SU-DHL-6 (cell line): ENCODE measurements around the gene C6orf163.

ENCODE experiments used
- H2AFZ ChIP-seq: fragments of 200-600 bp; sonication (generic); 2 replicates; pipeline ENCODE4 v1.6.1; 2014; ENCODE audit warnings: low read depth, mild to moderate bottlenecking, moderate library complexity, mixed read lengths, antibody characterized with exemption, low read length; ENCODE audit not compliant: severe bottlenecking
- H3F3A ChIP-seq: fragments of 200-600 bp; shearing (Covaris generic); 2 replicates; pipeline ENCODE4 v1.6.0; 2016; ENCODE audit warnings: antibody characterized with exemption, mild to moderate bottlenecking; ENCODE audit not compliant: insufficient read depth
- H3K27ac ChIP-seq: fragments of 200-600 bp; sonication (generic); 2 replicates; pipeline ENCODE4 v1.5.1; 2016; ENCODE audit warnings: low read depth, mild to moderate bottlenecking, low read length, moderate library complexity, mixed read lengths
- H3K27me3 ChIP-seq: fragments of 200-600 bp; sonication (generic), shearing (Covaris generic); 2 replicates; pipeline ENCODE4 v1.6.0; 2014; ENCODE audit warnings: mild to moderate bottlenecking, low read length
- H3K36me3 ChIP-seq: fragments of 200-600 bp; sonication (generic); 2 replicates; pipeline ENCODE4 v1.6.1; 2014; ENCODE audit warnings: mild to moderate bottlenecking, low read length, mixed read lengths
- H3K4me2 ChIP-seq: fragments of 300-600, 200-600 bp; shearing (Covaris generic), sonication (generic); 2 replicates; pipeline ENCODE4 v1.6.0; 2014; ENCODE audit warnings: low read length, low read depth, mild to moderate bottlenecking; ENCODE audit not compliant: poor library complexity, severe bottlenecking
- H3K4me3 ChIP-seq: fragments of 200-600 bp; sonication (generic); 2 replicates; pipeline ENCODE4 v1.5.1; 2014; ENCODE audit warnings: antibody characterized with exemption, low read length, mild to moderate bottlenecking, mixed read lengths; ENCODE audit not compliant: insufficient read depth, poor library complexity, severe bottlenecking
- H3K79me2 ChIP-seq: fragments of 200-600 bp; sonication (generic); 2 replicates; pipeline ENCODE4 v1.6.1; 2014; ENCODE audit warnings: mild to moderate bottlenecking, low read length, moderate library complexity; ENCODE audit not compliant: insufficient read depth
- H3K9ac ChIP-seq: fragments of 200-600 bp; sonication (generic); 2 replicates; pipeline ENCODE4 v1.7.0; 2014; ENCODE audit warnings: mild to moderate bottlenecking, low read length
- H3K9me2 ChIP-seq: fragments of 200-600 bp; sonication (generic); replicated peaks from 2 replicates; pipeline ENCODE4 v1.6.1; 2014; ENCODE audit warnings: low read length; ENCODE audit not compliant: insufficient read depth
- H3K9me3 ChIP-seq: fragments of 200-600 bp; sonication (generic); 2 replicates; pipeline ENCODE4 v1.6.1; 2014; ENCODE audit warnings: low read length, mixed read lengths; ENCODE audit not compliant: insufficient read depth
- H4K20me1 ChIP-seq: fragments of 200-600 bp; sonication (generic); 2 replicates; pipeline ENCODE4 v1.6.1; 2014; ENCODE audit warnings: low read depth, mild to moderate bottlenecking, antibody characterized with exemption, low read length, moderate library complexity, mixed read lengths
- CTCF ChIP-seq: fragments of 200-600 bp; sonication (generic); IDR thresholded peaks from one replicate; pipeline ENCODE4 v1.5.1; 2017; ENCODE audit warnings: antibody characterized with exemption, mild to moderate bottlenecking, low read length, moderate library complexity; ENCODE audit not compliant: insufficient read depth, poor library complexity, severe bottlenecking
- EZH2phosphoT487 ChIP-seq: fragments of 200-600 bp; sonication (generic), shearing (Covaris generic); conservative IDR thresholded peaks from 2 replicates; pipeline ENCODE4 v1.6.1; 2018; ENCODE audit warnings: mild to moderate bottlenecking, antibody characterized with exemption, low read length, moderate library complexity, mixed read lengths

The C6orf163 gene

GRCh38 chr6:87312860-87313259 is 31.8 kb upstream of the C6orf163 start:
- Histone ChIP-seq H3K4me2 (no peak overlapping the region), H4K20me1 (no peaks in the 10 kb centered on the region), H3K9me3 (no peaks in the 10 kb centered on the region), H3K4me3 (no peak overlapping the region), H2AFZ (no peak overlapping the region), H3F3A (no peaks in the 10 kb centered on the region), H3K9me2 (no peaks in the 10 kb centered on the region), H3K79me2 (no peaks in the 10 kb centered on the region), H3K9ac (no peak overlapping the region), H3K36me3 (no peaks in the 10 kb centered on the region), H3K27ac (no peak overlapping the region), H3K27me3 (no peaks in the 10 kb centered on the region)
- TF ChIP-seq EZH2phosphoT487 = no peak
- no peak for TF ChIP-seq CTCF

- no peak overlapping the region for H2AFZ ChIP-seq
- no peak overlapping the region for H3K27ac ChIP-seq
- H3K36me3 ChIP-seq = no peaks in the 10 kb centered on the region
- H3K9me2 ChIP-seq = no peaks in the 10 kb centered on the region
- TF ChIP-seq CTCF (no peak), EZH2phosphoT487 (no peak)
- H3K4me3 ChIP-seq = no peak overlapping the region
- H3K79me2 ChIP-seq = no peaks in the 10 kb centered on the region
- H3K9ac ChIP-seq = no peak overlapping the region
- no peak overlapping the region for H3K4me2 ChIP-seq
- no peaks in the 10 kb centered on the region for H3K9me3 ChIP-seq
- H3K27me3 ChIP-seq = no peaks in the 10 kb centered on the region
- no peaks in the 10 kb centered on the region for H4K20me1 ChIP-seq
- H3F3A ChIP-seq = no peaks in the 10 kb centered on the region
Measured at GRCh38 chr6:87315071-87315470, 29.5 kb upstream of the C6orf163 start.

GRCh38 chr6:87319271-87319987 is 25.2 kb upstream of the C6orf163 start:
- no peaks in the 10 kb centered on the region for H3K9me2 ChIP-seq
- no peaks in the 10 kb centered on the region for H3K9me3 ChIP-seq

More at GRCh38 chr6:87319271-87319987, 25.2 kb upstream of the C6orf163 start:
- no peak overlapping the region for H3K27ac ChIP-seq
- no peak overlapping the region for H3K4me2 ChIP-seq
- H3K79me2 ChIP-seq = peaks cover 5% of the 10 kb centered on the region; the same call in 1 of the 2 replicates
- H3K36me3 ChIP-seq = no peaks in the 10 kb centered on the region
- no peaks in the 10 kb centered on the region for H4K20me1 ChIP-seq
- H3K9ac ChIP-seq = no peak overlapping the region
- no peak for TF ChIP-seq EZH2phosphoT487
- TF ChIP-seq CTCF = no peak
- no peak overlapping the region for H3K4me3 ChIP-seq
- H3K27me3 ChIP-seq = no peaks in the 10 kb centered on the region
- H3F3A ChIP-seq = no peaks in the 10 kb centered on the region
- H2AFZ ChIP-seq = no peak overlapping the region
